Mesodermal cell (in vitro differentiated cells): ENCODE data around the gene AMER2. TPM values are rescaled to one million over a fixed set of nuclear protein-coding genes. Genes with fewer than 3 reads are reported as not detected.

Experiments used
- H3K27ac ChIP-seq: 2 replicates; pipeline ENCODE4 v1.7.0; 2013; ENCODE audit warnings: mild to moderate bottlenecking, low read depth, low read length, moderate library complexity; ENCODE audit not compliant: severe bottlenecking
- H3K36me3 ChIP-seq: 2 replicates; pipeline ENCODE4 v1.7.1; 2013; ENCODE audit warnings: mild to moderate bottlenecking, low read length, moderate library complexity; ENCODE audit not compliant: control insufficient read depth, insufficient read depth
- H3K4me1 ChIP-seq: one replicate; pipeline ENCODE4 v1.7.1; 2013; ENCODE audit warnings: mild to moderate bottlenecking, low read length; ENCODE audit not compliant: insufficient read depth, control insufficient read depth, poor library complexity, severe bottlenecking
- H3K4me3 ChIP-seq: 2 replicates; pipeline ENCODE4 v1.7.0; 2013; ENCODE audit warnings: low read length, control low read depth, mild to moderate bottlenecking; ENCODE audit not compliant: insufficient read depth, poor library complexity, severe bottlenecking; ENCODE audit errors: extremely low read depth
- H3K9me3 ChIP-seq: 2 replicates; pipeline ENCODE4 v1.7.1; 2013; ENCODE audit warnings: mild to moderate bottlenecking, low read length, moderate library complexity; ENCODE audit not compliant: control insufficient read depth
- WGBS, 2 experiments: methylation state at CpG; one replicate each; pipeline ENCODE4 v1.1.5; 2013; ENCODE audit warnings: missing lambda C conversion rate in 2 of 2; ENCODE audit not compliant: insufficient coverage in 2 of 2; 5-methylcytosine and 5-hydroxymethylcytosine counted together
- polyA plus RNA-seq, 2 experiments: library from polyadenylated mRNA; stranded (reverse); fragments of 50-300 nt; gene quantifications; one replicate each; pipeline ENCODE4 v1.2.3, GENCODE V29; 2013

The AMER2 gene, protein sequence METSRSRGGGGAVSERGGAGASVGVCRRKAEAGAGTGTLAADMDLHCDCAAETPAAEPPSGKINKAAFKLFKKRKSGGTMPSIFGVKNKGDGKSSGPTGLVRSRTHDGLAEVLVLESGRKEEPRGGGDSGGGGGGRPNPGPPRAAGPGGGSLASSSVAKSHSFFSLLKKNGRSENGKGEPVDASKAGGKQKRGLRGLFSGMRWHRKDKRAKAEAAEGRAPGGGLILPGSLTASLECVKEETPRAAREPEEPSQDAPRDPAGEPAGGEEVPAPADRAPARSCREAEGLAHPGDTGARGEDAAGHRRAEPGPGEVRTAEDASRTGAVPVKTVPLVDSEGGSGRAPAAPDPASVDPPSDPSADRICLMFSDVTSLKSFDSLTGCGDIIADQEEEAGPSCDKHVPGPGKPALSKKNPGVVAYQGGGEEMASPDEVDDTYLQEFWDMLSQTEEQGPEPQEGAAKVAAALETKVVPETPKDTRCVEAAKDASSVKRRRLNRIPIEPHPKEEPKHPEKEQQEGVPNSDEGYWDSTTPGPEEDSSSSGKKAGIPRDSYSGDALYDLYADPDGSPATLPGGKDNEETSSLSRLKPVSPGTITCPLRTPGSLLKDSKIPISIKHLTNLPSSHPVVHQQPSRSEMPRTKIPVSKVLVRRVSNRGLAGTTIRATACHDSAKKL
- 0.81 TPM for polyA plus RNA-seq (2013, experiment 1 of 2)
- polyA plus RNA-seq (2013, experiment 2 of 2): 0.46 TPM

DNA sequence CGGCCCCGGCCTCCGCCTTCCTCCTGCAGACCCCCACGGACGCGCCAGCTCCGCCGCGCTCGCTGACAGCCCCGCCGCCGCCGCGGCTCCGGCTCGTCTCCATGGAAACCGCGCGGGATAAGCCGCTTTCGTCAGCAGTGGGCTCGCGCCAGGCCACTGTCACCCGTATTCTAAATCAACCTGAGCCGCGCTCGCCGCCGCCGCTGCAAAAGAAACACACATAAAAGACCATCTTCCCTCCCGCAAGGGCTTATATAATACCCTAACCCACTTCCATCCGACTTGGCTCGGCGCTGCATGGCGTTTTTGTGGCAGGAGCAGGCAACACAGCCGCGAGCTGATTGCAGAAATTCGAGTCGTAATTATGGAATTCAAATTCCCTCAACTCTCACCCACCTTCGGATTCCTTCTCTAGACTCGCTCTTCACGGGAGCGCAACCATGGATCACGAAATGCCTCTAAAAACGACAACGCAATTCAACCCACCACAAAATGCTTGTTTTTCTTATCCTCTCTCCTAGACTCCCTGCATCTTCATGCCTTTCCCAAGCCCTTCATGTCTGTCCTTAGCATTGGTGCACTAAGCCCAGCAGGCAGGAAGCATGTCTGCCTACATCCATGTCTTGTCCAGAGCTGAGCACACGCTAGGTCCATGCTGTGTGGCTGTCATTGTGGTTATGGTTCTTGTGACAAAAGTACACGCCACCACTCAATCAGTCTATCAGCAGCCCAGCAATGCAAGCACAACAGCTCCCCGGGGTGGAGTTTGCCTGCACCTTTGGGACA is at the start of gene AMER2:
Gene AMER2, minus strand, starts transcription at position 772 of the 786 bp plus-strand sequence. Its CDS starts 669 bp downstream, at position 103.
- no peak within 1 kb of the TSS for H3K27ac ChIP-seq
- H3K36me3 ChIP-seq: no peaks in the 10 kb centered on the region
- 2% methylated on average over 38 to 44 of the region's 50 CpGs for WGBS, 2 experiments
- H3K4me1 ChIP-seq: peaks cover 5% of the 10 kb centered on the region
- peak within 1 kb of the TSS; percentile 48 for H3K4me3 ChIP-seq
- H3K9me3 ChIP-seq: no peaks in the 10 kb centered on the region

DNA sequence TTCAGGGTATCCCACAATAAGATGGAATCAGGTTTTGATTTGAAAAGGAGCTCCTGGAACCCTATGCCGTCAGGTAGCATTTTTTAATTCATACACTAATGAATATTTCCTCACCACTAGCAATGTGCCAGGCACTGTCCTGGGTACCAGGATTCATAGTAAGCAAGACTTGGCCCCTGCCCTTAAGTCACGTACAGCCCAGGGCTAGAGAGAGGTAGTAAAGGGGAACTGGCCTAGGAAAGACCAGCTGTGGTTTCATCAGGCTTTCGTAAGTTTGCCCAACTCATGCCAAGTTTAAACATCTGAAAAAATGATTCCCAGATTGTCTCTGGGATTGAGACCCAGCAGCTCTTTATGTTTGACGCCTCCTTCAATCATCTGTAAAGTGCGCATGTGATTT is 45.9 kb upstream of the AMER2 start:
- Histone ChIP-seq H3K27ac (no peak overlapping the region), H3K4me3 (no peak overlapping the region)
- 76 to 91% methylated on average over 1 to 4 of the region's 5 CpGs for WGBS, 2 experiments

DNA sequence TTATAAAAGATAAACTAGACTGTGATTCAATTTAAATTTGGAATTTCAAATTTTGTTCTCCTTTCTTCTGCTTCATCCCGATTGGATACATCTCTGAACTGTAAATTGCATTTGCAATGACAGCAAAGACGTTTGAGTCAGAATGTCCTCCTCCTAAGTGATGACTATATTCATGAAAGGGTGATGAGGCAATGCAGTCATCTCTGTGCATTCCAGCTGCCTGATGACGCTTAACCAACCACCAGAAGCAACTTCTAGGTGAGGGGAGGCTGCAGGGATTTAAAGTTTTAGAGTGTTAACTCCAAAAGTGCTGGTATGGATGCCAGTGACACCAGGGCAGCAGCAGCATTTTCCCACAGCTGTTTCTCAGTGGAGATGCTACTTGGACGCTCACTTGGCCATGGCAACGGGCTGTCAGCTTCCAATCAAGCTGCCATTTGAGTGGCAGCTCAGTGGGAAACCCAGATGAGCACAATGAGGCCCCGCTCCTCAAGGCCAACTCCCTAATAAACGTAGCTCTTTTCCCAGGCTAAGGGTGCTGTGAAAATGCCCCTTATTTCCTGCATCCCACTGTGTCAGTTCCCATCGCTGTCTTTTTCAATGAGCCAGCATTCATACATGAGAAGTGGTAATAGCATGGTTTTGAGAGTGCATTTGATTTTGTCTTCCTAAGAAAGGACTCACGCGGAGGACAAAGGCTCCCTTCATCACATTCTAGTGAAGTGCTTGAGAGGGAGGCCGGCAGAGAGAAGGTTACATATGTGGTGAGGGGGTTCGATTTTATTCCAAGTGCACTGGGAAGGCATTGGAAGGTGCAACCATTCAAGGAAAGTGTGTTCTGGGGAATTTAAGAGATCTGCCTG is 45.2 kb upstream of the AMER2 start:
- Histone ChIP-seq H3K27ac (no peak overlapping the region), H3K36me3 (no peaks in the 10 kb centered on the region), H3K4me1 (peaks cover 2% of the 10 kb centered on the region), H3K9me3 (no peaks in the 10 kb centered on the region), H3K4me3 (no peak overlapping the region)
- 57 to 65% methylated on average over 8 to 10 of the region's 12 CpGs for WGBS, 2 experiments

More for the DNA sequence above, 45.9 kb upstream of the AMER2 start:
- Histone ChIP-seq H3K36me3 (no peaks in the 10 kb centered on the region), H3K9me3 (no peaks in the 10 kb centered on the region), H3K4me1 (peaks cover 2% of the 10 kb centered on the region)

DNA sequence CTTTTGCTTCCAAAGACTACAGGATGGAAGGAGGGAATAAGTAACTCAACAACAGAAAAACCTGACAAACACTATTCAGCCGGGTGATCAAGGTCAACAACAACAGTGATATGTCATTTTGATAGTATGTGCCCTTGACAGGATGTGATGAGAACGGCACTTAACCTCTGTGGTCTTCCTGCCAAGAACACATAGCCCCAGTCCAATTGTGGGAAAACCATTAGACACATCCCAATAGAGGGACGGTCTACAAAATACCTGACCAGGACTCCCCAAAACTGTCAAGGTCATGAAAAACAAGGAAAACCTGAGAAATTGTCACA is 43.1 kb upstream of the AMER2 start:
- Histone ChIP-seq H3K4me1 (peaks cover 2% of the 10 kb centered on the region), H3K9me3 (no peaks in the 10 kb centered on the region), H3K4me3 (no peak overlapping the region), H3K36me3 (no peaks in the 10 kb centered on the region), H3K27ac (no peak overlapping the region)
- WGBS, 2 experiments: 88% methylated on average over 1 of the region's 3 CpGs; no CpG with 5 or more reads in 1 of the 2 experiments

DNA sequence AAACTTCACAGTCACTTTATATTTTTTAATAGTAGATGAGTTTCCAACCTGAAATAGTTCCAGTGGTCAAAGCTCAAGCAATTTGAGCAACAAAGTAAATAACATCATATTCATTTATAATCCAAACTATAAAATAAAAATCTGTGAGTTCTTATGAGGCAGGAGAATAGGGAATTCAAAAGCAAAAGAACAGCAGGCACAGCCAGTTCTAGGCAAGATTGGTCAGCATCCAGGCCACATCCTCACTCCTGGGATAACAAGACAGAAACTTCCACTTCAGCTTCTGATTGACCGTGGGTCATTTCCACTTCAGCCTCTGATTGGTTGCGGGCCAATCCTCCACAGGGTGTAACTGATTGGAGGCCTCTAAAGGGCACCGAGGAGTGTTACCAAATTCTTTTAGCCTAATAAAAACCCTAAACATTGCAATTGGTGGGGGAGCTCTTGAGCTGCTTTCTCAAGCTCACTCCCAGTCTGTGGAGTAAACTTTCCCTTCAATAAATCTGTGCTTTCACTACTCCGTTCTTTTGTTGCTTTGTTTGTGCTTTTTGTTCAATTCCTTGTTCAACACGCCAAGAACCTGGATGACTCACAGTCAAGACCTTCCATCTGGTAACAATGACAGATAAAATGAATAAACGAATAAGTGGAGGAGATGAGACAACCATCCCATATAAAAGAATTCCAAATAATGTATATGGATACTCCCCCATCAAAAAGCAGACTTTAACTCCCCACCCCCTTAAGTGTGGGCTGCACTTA is 42.6 kb upstream of the AMER2 start:
- Histone ChIP-seq H3K4me3 (no peak overlapping the region), H3K27ac (no peak overlapping the region), H3K36me3 (no peaks in the 10 kb centered on the region), H3K9me3 (no peaks in the 10 kb centered on the region), H3K4me1 (peaks cover 2% of the 10 kb centered on the region)
- WGBS, 2 experiments: 67 to 75% methylated on average over 3 to 4 of the region's 6 CpGs

DNA sequence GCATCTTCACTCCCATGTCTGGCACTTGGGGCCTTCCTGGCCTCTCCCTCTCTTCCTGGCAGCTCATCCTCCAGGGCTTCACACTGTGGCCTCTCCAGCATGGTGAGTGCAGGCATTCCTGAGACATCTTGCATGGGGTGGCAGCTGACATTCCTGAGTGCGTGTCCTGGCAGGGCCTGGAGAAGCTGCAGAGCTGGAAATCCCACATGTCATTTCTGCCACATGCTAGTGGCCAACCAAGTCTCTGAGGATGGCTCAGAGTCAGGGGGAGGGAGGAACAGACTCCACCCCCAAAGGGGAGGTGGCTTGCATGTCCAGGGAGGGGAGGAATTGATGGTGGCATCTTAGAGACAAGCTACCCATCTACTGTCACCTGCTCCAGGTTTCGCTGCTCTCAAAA is 41.6 kb upstream of the AMER2 start:
- Histone ChIP-seq H3K9me3 (no peaks in the 10 kb centered on the region), H3K27ac (no peak overlapping the region), H3K36me3 (no peaks in the 10 kb centered on the region), H3K4me3 (no peak overlapping the region), H3K4me1 (peaks cover 2% of the 10 kb centered on the region)
- 72 to 100% methylated on average over 2 of the region's 2 CpGs for WGBS, 2 experiments

DNA sequence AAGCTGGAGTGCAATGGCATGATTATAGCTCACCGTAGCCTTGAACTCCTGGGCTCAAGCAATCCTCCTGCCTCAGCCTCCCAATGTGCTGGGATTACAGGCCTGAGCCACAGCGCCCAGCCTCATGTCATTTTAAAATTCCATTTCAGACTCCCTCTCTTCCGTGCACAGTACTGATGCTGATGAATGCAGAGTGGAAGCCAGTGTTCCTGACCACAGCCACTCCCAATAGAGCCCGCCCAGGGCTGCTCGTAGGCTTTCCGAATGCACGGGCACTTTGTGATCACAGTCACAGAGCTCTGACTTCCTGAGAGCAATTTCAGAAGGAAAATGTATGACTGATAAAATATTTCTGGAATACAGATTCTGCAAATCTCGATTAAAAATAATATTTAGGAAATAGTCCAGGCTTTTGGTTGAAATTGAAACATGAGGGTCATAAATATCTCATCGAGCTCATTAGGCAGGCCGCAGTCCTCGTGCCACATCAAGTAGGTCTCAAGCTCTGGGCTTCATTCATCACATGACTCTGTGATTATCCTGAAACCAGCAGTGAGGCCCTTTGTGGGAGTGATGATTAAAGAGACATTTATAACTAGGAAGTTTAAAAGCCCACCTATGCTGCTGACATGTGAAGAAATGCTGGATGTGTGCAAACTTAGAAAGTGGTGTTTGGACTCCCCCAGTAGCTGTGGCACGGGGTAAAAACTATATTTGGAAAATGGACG is 38.9 kb upstream of the AMER2 start:
- no peak overlapping the region for H3K27ac ChIP-seq
- 92 to 95% methylated on average over 6 to 10 of the region's 13 CpGs for WGBS, 2 experiments
- H3K4me3 ChIP-seq: no peak overlapping the region
- H3K9me3 ChIP-seq: no peaks in the 10 kb centered on the region
- H3K36me3 ChIP-seq: no peaks in the 10 kb centered on the region
- H3K4me1 ChIP-seq: no peaks in the 10 kb centered on the region

DNA sequence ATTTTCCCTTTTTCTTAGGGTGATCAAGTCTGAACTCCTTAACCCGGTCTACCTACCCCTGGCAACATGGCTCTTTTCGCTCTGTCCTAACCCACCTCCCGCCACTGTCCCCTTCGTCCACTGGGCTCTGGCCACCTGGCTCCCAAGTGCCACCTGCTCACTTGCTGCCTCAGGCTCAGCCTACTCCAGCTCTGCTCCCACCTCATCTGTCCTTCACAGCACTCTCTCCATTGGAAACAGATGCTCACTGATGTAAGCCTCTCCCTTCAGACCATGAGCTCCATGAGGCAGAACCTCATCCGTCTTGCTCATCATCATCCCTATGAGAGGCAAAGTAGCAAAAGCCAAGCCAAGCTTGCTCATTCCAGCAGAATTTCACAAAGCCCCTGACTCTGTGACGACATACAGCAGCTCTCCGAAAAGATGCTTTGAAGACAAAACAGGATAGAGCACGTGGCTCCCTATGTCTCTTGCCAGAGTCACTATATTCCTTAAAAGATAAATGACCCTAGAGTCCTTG is 35.3 kb upstream of the AMER2 start:
- H3K9me3 ChIP-seq: no peaks in the 10 kb centered on the region
- H3K27ac ChIP-seq: no peak overlapping the region
- no peaks in the 10 kb centered on the region for H3K36me3 ChIP-seq
- H3K4me3 ChIP-seq: no peak overlapping the region
- H3K4me1 ChIP-seq: no peaks in the 10 kb centered on the region
- WGBS, 2 experiments: 81 to 94% methylated on average over 4 to 8 of the region's 8 CpGs

DNA sequence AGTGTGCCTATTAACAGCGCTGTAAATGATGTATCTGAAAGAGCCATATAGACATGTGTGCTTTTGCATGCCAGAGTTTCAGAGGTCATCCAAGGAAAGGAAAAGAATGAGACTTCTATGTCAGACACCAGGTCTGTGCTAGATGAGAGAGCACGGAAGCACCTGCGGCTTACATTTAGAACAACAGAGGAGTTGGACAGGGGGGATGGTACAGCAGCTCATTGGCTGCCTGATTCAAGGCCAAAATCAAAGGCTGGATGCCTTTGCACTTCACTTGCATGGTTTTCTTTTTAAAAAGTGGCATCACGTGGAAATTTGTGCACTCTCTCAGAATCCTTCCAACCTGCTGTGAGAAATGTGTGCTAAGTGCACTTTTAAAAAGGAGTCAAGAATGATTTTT is 32.8 kb upstream of the AMER2 start:
- WGBS, 2 experiments: 88 to 89% methylated on average over 4 of the region's 4 CpGs
- Histone ChIP-seq H3K36me3 (no peaks in the 10 kb centered on the region), H3K4me3 (no peak overlapping the region), H3K4me1 (no peaks in the 10 kb centered on the region), H3K27ac (no peak overlapping the region), H3K9me3 (no peaks in the 10 kb centered on the region)
